Peyer's patch (tissue), 4 donors: ENCODE results near the gene CALR3. TPM values are rescaled to one million over a fixed set of nuclear protein-coding genes. Genes with fewer than 3 reads are reported as not detected.

Experiments used
- DNase-seq, 3 donors: peaks; one replicate each; pipeline ENCODE4 v3.0.0-alpha.2; 2017 to 2019
- H3K27ac ChIP-seq, 4 donors: fragments of 200-600 bp; sonication (generic); one replicate each; pipeline ENCODE4 v1.5.1; 2016 to 2019
- H3K27me3 ChIP-seq, 2 donors: fragments of 200-600 bp; sonication (generic); one replicate each; pipeline ENCODE4 v1.5.1; 2019
- H3K36me3 ChIP-seq, 3 donors: fragments of 200-600 bp; sonication (generic); one replicate each; pipeline ENCODE4 v1.5.1; 2016 to 2019
- H3K4me1 ChIP-seq, 4 donors: fragments of 200-600 bp; sonication (generic); one replicate each; pipeline ENCODE4 v1.5.1; 2016 to 2019
- H3K4me3 ChIP-seq, 4 donors: fragments of 200-600 bp; sonication (generic); 1 replicate in 3 of 4; 2 replicates in 1 of 4; pipeline ENCODE4 v1.5.1; 2016 to 2019; ENCODE audit warnings: mild to moderate bottlenecking in 1 of 4
- H3K9me3 ChIP-seq, 4 donors: fragments of 200-600 bp; sonication (generic); one replicate each; pipeline ENCODE4 v1.5.1; 2016 to 2019; ENCODE audit warnings: mild to moderate bottlenecking in 1 of 4
- CTCF ChIP-seq, 6 experiments: fragments of 450-650 bp in 4 of 6; fragments of 200-600 bp in 2 of 6; sonication (generic) in 1 of 6; IDR thresholded peaks; one replicate each; pipeline ENCODE4 v1.5.1; 2017 to 2019; ENCODE audit warnings: antibody characterized with exemption in 6 of 6, mild to moderate bottlenecking in 3 of 6, moderate library complexity in 1 of 6
- POLR2A ChIP-seq, 2 donors: fragments of 450-650 bp; IDR thresholded peaks; one replicate each; pipeline ENCODE4 v1.5.1; 2017; ENCODE audit warnings: antibody characterized with exemption in 2 of 2, mild to moderate bottlenecking in 2 of 2, moderate library complexity in 2 of 2
- total RNA-seq, 4 donors: library from RNA; depleted of rRNA; stranded (reverse); fragments of >200 nt; gene quantifications; one replicate each; pipeline ENCODE4 v1.1.0, GENCODE V29; 2016

CALR3 gene
- total RNA-seq, 4 donors from 2014 or later = not detected

GRCh38 chr19:16460454-16460853 is 35.5 kb downstream of the CALR3 start:
- Histone ChIP-seq H3K36me3 (no peaks in the 10 kb centered on the region), H3K9me3 (no peaks in the 10 kb centered on the region), H3K27me3 (no peaks in the 10 kb centered on the region), H3K4me3 (no peak overlapping the region), H3K27ac (no peak overlapping the region), H3K4me1 (peaks cover 4 to 44% (median 16%) of the 10 kb centered on the region in 4 donors)
- TF ChIP-seq POLR2A (IDR thresholded peaks at IDR 0.05) (no peak), CTCF (IDR thresholded peaks at IDR 0.05) (no peak)
- DNase-seq = no peak

GRCh38 chr19:16459680-16460079 is 36.3 kb downstream of the CALR3 start:
- H3K4me1 ChIP-seq = peaks cover 4 to 44% (median 16%) of the 10 kb centered on the region in 4 donors
- TF ChIP-seq POLR2A (IDR thresholded peaks at IDR 0.05) (no peak), CTCF (IDR thresholded peaks at IDR 0.05) (no peak)
- no peaks in the 10 kb centered on the region for H3K36me3 ChIP-seq
- no peaks in the 10 kb centered on the region for H3K27me3 ChIP-seq
- no peak for DNase-seq
- H3K4me3 ChIP-seq = no peak overlapping the region
- H3K27ac ChIP-seq = no peak overlapping the region
- H3K9me3 ChIP-seq = no peaks in the 10 kb centered on the region

- TF ChIP-seq POLR2A (IDR thresholded peaks at IDR 0.05) (no peak), CTCF (IDR thresholded peaks at IDR 0.05) (no peak)
- H3K27ac ChIP-seq = peak overlapping the region in 3 of 4 donors; percentile 16 to 48 (median 44)
- peaks cover 4 to 36% (median 16%) of the 10 kb centered on the region in 4 donors for H3K4me1 ChIP-seq
- H3K27me3 ChIP-seq = no peaks in the 10 kb centered on the region
- H3K36me3 ChIP-seq = no peaks in the 10 kb centered on the region
- H3K9me3 ChIP-seq = no peaks in the 10 kb centered on the region
- peak in 2 of 3 donors; percentile 64 to 65 for DNase-seq
- H3K4me3 ChIP-seq = no peak overlapping the region
These were observed 37.3 kb downstream of the CALR3 start for GRCh38 chr19:16458391-16459341.

- peak overlapping the region in 2 of 4 donors; percentile 44 to 48 for H3K27ac ChIP-seq
- no peaks in the 10 kb centered on the region for H3K27me3 ChIP-seq
- TF ChIP-seq POLR2A (IDR thresholded peaks at IDR 0.05) (no peak), CTCF (IDR thresholded peaks at IDR 0.05) (no peak)
- H3K9me3 ChIP-seq = no peaks in the 10 kb centered on the region
- H3K36me3 ChIP-seq = no peaks in the 10 kb centered on the region
- no peak for DNase-seq
- no peak overlapping the region for H3K4me3 ChIP-seq
- peaks cover 4 to 35% (median 16%) of the 10 kb centered on the region in 4 donors for H3K4me1 ChIP-seq
These were observed 38.0 kb downstream of the CALR3 start for GRCh38 chr19:16457954-16458331.

GRCh38 chr19:16457195-16457953 is 38.6 kb downstream of the CALR3 start:
- DNase-seq = no peak
- no peak for TF ChIP-seq POLR2A (IDR thresholded peaks at IDR 0.05)
- TF ChIP-seq CTCF (IDR thresholded peaks at IDR 0.05) = no peak
- H3K27me3 ChIP-seq = no peaks in the 10 kb centered on the region
- peak overlapping the region in 1 of 4 donors; percentile 4 for H3K4me3 ChIP-seq
- H3K9me3 ChIP-seq = no peaks in the 10 kb centered on the region
- H3K27ac ChIP-seq = peak overlapping the region in 2 of 4 donors; percentile 44 to 48
- H3K4me1 ChIP-seq = peaks cover 4 to 35% (median 16%) of the 10 kb centered on the region in 4 donors
- no peaks in the 10 kb centered on the region for H3K36me3 ChIP-seq
